ENCODE data around the gene MEI1.

Gene MEI1

GRCh38 chr22:41781507-41781906 is 82.2 kb downstream of the MEI1 start:
- no peak for DNase-seq (ENCODE audit: low read depth, low spot score)

DNA sequence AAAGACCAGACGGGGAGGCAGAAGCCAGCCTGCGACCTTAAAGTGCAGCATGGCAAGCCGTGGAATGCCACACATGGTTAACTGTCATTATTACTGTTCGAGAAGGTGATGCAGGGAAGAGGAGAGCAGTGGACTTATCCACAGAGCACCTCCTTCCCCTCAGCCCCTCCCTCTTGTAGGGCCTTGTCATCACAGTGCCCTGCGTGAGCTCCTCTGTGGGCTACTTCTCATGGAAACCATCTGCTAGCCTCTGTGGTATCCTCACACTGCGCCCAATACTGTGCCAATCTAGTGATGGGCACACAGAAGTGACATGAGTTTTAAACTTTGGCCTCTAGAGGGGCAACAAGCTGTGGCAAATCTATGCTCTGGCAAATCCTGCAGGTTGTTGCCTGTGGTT is 83.0 kb downstream of the MEI1 start:
- no peak for DNase-seq (ENCODE audit: low read depth, low spot score)

DNA sequence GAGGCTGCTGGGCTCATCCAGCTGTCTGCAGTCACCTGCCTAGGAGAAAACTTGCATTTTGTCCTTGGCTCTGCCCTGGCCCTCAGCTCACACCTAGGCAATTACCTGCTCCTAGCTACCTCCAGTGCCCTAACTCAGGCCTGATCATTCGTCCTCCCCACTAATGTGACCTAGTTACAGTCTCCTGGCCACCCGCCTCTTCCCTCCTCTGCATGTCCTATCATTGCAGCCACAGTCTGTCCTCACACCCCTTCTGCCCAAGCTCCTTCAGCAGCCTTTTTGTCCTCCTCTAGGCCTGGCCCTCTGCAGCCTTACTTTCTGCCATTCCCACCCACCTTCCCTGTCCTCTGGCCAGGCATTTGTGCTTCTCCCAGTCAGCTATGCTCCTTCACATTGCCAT is 83.4 kb downstream of the MEI1 start:
- DNase-seq (ENCODE audit: low read depth, low spot score) = no peak

GRCh38 chr22:41787331-41787730 is 88.0 kb downstream of the MEI1 start:
- DNase-seq (ENCODE audit: low read depth, low spot score) = no peak

- DNase-seq (ENCODE audit: low read depth, low spot score) = no peak
These were observed 94.6 kb downstream of the MEI1 start for GRCh38 chr22:41793871-41794270.

DNA sequence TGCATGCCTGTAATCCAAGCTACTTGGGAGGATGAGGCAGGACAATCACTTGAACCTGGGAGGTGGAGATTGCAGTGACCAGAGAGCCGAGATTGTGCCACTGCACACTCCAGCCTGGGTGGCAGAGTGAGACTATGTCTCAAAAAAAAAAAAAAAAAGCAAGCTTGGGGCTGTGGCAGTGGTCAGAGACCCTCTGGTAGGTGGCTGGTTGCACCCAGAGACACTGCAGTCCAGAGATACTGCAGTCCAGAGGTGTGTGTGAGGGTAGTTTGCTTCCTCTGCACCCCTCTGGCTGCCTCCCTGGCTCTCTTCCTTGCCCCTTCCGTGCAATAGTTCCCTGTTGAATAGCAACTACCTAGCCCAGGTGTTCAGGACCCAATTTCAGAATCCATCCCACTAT is 99.4 kb downstream of the MEI1 start:
- no peak for DNase-seq (ENCODE audit: low read depth, low spot score)

DNA sequence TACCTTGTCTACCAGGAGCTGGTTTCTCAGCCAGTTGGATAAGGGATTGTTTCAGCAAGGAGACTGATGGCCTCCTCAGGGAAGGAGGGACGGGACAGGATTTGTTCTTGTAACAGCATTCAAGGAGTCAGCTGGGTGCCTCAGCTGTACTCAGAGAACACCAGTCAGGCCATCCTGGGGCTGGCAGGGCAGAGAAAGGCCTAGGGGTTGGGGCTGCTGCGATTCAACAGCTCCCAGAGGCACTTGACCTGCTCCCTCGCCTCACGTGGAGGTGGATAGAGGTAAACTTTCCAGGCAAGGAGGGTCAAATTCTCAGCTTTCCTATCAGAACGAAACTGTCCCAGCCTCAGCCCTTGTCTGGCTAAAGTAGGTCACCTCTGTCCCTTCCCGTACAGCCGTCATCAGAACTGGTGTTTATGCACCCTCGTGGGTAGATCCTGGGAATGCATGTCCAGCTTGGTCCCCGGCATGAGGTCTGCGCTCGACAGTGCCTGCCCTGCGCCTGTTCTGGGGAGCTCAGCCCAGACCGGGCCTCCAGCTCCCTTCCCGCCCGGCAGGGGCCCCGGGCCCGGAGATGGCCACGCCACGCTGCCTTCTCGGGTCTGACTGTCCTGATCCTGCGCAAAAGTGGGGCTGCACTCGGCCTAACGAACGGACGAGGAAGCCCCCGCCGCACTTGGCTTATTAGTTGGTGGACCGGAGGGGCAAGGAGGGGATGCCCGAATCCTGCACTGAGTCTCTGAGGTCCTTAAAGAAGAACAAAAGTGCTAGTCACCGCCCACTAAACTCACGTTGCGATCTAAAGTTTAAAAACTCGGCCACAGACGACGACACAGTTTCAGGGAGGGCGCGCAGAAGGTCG is 100.4 kb downstream of the MEI1 start:
- no peak for DNase-seq (ENCODE audit: low read depth, low spot score)

DNA sequence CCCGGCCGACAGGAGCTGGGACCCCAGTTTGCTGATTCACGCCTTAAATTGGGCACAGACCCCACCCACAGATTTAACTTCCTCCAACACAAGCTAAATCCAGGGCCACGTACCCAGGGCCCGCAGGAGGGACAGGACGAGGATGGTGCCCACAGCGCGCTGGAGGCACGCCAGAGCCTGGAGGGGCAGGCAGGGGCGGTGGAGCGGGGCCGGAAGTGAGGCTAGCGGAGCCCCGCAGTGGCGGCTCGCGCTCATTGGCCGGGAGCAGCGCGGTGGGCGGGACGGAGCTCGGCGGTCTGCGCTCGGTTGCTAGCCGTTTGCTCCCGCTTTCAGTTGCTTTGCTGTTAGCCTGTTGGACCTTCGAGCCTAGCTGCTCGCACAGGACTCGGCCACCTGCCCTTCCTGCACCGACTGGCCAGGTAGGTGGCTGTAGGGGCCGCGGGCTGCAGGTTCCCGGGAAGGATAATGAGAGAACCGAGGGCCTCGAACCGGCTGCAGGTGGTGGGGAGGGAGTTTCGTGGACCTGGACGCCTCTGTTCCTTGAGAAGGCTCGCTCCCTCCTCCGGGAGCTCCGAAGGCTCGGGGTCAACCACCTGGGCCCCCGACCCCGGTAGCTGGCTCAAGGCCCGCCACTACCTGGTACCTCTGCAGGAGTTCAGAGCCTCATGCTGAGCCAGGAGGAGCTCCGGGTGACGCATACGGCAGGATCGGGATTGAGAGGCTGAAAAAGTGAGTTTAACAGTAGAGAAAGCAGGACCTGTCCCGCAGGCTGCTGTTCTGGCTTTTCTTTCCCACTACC is 101.2 kb downstream of the MEI1 start, which contains the start of gene CCDC134:
Gene CCDC134 (plus strand): TSS at position 332 of the 799 bp plus-strand sequence. CDS start 8,212 bp downstream, outside the sequence.
- no peak for DNase-seq (ENCODE audit: low read depth, low spot score)

DNA sequence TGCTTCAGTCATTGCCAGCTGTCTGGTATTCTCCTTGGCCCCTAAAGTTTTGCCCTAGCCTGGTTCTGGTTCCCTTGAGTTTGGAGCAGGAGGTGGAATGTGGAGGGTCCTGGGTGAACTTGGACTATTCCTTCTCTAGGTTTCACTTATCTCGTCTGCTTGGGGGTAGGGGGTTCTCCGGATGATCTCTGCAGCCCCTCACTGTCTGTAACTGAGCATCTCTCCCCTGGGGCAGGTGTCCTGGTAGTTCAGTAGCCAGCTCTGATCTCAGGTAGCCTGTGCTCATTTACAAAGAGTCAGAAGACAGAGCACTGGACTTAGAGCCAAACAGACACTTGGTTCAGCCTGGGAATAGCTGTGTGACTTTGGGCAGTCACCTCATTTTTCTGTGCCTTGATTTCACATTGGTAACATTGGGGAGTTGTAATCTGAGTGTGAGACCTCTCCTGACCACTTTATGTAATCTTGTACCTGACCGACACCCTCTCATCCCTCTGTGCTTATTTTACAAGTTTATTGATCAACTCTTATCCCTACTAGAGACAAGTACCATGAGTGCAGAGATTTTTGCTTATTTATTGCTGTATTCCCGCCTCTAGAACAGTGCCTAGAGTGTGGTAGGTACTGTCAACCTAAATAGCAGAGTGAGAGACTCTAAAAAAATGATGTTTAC is 102.0 kb downstream of the MEI1 start:
- DNase-seq (ENCODE audit: low read depth, low spot score) = no peak

- DNase-seq (ENCODE audit: low read depth, low spot score) = no peak
These were observed 102.6 kb downstream of the MEI1 start for GRCh38 chr22:41801886-41802285.

- no peak for DNase-seq (ENCODE audit: low read depth, low spot score)
These were observed 106.3 kb downstream of the MEI1 start for GRCh38 chr22:41805639-41806038.

DNA sequence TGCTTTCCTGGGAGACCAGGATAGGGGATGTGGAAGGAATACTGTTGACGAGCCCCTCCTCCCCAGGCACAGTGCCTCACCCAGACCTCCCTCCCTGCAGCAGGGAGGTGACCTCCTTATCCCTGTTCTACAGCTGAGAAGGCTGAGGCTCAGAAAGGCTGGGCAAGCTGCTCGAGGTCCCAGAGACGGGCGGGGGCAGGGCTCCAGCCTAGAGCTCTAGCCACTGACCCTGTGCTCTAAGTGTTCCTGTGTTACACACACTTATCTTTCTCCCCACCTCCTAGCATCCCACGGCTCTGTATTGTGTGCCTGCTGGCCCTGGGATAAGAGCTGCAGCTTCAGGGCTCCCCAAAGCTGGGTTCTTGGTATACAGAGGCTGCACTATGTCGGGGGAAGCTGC is 109.1 kb downstream of the MEI1 start:
- DNase-seq (ENCODE audit: low read depth, low spot score) = no peak

DNA sequence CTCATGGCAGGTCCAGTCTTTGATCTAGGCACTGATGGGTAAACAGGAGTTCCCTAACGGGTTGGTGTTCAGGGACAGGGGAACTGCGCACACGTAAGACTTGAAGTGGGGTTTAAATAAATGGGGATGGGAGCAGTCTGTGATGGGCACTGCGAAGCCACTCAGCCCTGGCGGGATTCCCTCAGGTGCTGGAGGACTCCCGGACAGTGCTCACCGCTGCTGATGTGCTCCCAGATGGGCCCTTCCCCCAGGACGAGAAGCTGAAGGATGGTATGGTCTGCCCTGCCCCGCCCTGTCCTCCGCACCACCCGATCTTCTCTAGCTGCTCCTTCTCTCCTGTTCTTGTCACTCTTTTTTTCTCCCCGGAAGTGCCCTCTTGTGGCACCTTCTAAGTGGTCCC is 110.7 kb downstream of the MEI1 start:
- no peak for DNase-seq (ENCODE audit: low read depth, low spot score)

DNA sequence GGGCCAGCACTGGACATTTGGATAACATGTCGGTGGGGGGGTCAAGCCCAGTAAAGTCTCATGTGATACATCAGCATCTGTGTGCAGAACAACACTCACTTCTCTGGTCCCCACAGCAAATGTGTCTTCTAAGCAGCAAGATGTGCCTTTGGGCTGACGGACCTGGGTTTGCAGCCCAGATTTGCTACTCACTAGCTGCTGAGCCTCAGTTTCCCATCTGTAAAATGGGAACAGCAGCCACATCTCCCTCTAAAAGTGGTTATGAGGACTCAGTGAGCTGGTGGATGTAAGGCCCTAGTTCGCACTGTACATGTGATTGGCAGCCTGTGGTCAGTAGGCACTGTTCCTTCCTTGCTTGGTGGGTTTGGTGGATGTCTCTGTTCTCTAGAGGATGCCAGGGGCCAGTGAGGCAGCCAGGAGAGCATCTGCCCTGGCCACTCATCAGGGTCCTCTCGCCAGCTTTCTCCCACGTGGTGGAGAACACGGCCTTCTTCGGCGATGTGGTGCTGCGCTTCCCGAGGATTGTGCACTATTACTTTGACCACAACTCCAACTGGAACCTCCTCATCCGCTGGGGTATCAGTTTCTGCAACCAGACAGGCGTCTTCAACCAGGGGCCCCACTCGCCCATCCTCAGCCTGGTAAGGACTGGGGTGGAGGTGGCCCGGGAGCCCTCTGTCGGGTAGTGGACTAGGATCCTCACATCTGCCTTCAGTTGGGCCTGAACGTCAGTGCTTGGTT is 113.7 kb downstream of the MEI1 start:
- DNase-seq (ENCODE audit: low read depth, low spot score) = no peak

DNA sequence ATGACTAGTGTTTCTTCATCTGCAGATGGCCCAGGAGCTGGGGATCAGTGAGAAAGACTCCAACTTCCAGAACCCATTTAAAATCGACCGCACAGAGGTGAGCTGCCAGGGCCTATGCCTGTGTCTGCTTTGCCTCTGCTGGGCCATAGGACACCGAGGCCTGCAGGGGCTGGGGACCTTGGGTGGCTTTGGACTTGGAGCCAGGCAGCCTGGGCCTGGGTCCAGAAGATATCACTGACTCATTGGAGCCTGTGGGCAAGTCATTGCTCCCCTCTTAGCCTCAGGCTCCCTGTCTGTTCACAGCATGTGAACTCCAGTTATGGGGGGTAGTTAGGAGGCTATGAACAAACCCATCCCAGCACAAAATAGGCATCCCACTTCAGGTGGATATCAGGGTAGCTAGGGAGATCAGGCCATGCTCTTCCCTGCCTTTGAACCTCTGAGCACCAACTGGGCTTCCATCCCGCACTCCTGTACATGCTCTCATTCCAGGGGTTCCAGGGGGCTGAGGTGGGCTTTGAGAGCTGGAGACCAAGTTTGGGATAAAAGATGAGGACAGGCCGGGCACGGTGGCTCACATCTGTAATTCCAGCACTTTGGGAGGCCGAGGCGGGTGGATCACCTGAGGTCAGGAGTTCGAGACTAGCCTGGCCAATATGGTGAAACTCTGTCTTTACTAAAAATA is 114.6 kb downstream of the MEI1 start:
- no peak for DNase-seq (ENCODE audit: low read depth, low spot score)

GRCh38 chr22:41815716-41816115 is 116.4 kb downstream of the MEI1 start:
- no peak for DNase-seq (ENCODE audit: low read depth, low spot score)

DNA sequence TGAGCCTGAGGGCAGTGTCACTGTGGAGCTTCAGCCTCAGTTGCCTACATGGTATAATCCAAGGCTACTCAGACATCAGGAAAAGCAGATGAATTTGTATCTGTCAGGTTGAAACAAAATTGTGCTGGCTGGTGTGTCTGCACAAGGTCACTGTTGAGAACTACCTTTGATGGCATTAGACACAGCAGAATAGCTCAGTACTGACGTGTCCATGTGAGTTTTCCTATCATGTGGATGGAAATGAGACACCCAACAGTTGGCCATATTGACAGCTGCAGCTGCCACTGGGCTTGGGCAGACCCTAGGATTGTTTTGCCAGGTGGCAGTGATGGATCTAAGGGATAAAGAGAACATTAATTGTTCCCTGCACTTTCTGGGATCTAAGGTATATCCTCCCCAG is 116.9 kb downstream of the MEI1 start:
- no peak for DNase-seq (ENCODE audit: low read depth, low spot score)

DNA sequence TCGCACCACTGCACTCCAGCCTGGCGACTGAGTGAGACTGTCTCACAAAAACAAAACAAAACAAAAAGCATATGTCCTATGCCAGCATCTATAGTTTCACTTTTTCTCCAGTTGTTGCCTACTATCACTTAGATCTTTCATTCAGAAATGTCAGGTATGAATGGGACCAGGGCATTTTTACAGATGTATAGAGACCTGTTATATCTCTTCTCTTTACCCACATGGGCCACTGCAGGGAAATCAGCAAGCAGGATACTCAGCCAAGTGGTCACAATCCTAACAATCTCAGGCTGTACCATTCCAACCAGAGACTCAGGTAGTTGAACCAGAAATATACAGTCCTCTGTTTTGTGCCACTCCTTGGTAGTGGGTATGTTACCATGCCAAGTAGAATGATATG is 117.6 kb downstream of the MEI1 start:
- no peak for DNase-seq (ENCODE audit: low read depth, low spot score)

- no peak for DNase-seq (ENCODE audit: low read depth, low spot score)
These were observed 118.7 kb downstream of the MEI1 start for GRCh38 chr22:41818011-41818410.

- no peak for DNase-seq (ENCODE audit: low read depth, low spot score)
These were observed 119.3 kb downstream of the MEI1 start for GRCh38 chr22:41818596-41818995.

DNA sequence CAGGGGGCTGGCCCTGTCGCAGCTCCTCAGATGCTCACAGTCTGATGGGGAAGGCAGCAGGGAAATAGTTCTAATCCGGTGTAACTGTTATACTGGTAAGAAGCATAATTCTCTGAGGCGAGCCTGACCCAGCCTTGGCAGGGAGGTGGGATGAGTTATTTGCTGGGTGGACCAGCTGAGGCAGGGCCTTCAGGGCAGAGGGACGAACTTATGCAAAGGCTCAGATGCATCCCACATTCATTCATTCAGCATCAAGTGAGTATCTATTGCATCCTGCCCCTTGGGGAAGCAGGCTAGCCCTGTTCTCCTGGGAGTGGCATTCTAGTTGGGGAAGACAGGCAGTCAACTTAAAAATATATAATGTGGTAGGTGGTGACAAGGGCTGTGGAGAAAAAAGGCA is 120.0 kb downstream of the MEI1 start:
- no peak for DNase-seq (ENCODE audit: low read depth, low spot score)
